ENCODE measurements around the gene TUBB2A.
"Not testable (repeated sequence)": the region's sequence is repeated elsewhere in the genome, so short reads cannot be mapped to it uniquely, and the experiment has no call there.

The TUBB2A gene

GRCh38 chr6:3138341-3138740 lies 19.0 kb downstream of the TUBB2A start:
- no peak overlapping the region for H2BK12ac ChIP-seq (ENCODE audit: low read length)
- no peaks in the 10 kb centered on the region for H3K9me3 ChIP-seq (replicated peaks in 1 of 2; ENCODE audit: control insufficient read depth in 2 of 2, insufficient read depth in 1 of 2, low read depth in 1 of 2, low read length in 2 of 2)
- no peak overlapping the region for H4K8ac ChIP-seq (ENCODE audit: low read depth, low read length)
- H3K4me3 ChIP-seq (ENCODE audit: low read length in 2 of 2), result no peak overlapping the region
- H4K91ac ChIP-seq (ENCODE audit: low read depth, low read length, poor library complexity), result no peak overlapping the region
- H3K23ac ChIP-seq (ENCODE audit: low read depth, low read length, poor library complexity), result no peak overlapping the region
- no peak overlapping the region for H3K9ac ChIP-seq (ENCODE audit: low read depth, low read length, poor library complexity)
- no peak overlapping the region for H3K14ac ChIP-seq (ENCODE audit: low read length)
- H3K27ac ChIP-seq (replicated peaks; ENCODE audit: low read length), result no peak overlapping the region
- no peak overlapping the region for H2BK15ac ChIP-seq (ENCODE audit: low read length)
- H3K18ac ChIP-seq (ENCODE audit: low read length), result no peak overlapping the region
- no peak for DNase-seq (ENCODE audit: low spot score)
- H2BK5ac ChIP-seq (ENCODE audit: low read length), result no peak overlapping the region
- no peak overlapping the region for H2AFZ ChIP-seq (ENCODE audit: low read length)
- H3K79me1 ChIP-seq (ENCODE audit: low read depth, low read length), result no peaks in the 10 kb centered on the region
- no peak overlapping the region for H3K4ac ChIP-seq (ENCODE audit: low read length)
- H3K4me2 ChIP-seq (ENCODE audit: insufficient read depth, low read length, poor library complexity, severe bottlenecking), result no peak overlapping the region
- H3K4me1 ChIP-seq (ENCODE audit: control insufficient read depth in 2 of 2, insufficient read depth in 1 of 2, low read depth in 1 of 2, low read length in 2 of 2), result no peaks in the 10 kb centered on the region
- no peak overlapping the region for H2AK5ac ChIP-seq (ENCODE audit: low read depth, low read length)
- no CpG with 5 or more reads among the region's 1 CpG for WGBS, 2 donors (ENCODE audit: extremely low coverage in 2 of 2, insufficient read length in 2 of 2, insufficient replicate concordance in 1 of 2)
- H2BK120ac ChIP-seq (ENCODE audit: low read depth, low read length), result no peak overlapping the region
- no peaks in the 10 kb centered on the region for H3K27me3 ChIP-seq (ENCODE audit: control insufficient read depth in 3 of 3, insufficient read depth in 3 of 3, low read depth in 1 of 3, low read length in 3 of 3)
- H3K36me3 ChIP-seq (replicated peaks in 1 of 2; ENCODE audit: control insufficient read depth in 2 of 2, insufficient read depth in 2 of 2, low read length in 2 of 2), result peaks cover 36 to 97% of the 10 kb centered on the region in 2 donors

DNA sequence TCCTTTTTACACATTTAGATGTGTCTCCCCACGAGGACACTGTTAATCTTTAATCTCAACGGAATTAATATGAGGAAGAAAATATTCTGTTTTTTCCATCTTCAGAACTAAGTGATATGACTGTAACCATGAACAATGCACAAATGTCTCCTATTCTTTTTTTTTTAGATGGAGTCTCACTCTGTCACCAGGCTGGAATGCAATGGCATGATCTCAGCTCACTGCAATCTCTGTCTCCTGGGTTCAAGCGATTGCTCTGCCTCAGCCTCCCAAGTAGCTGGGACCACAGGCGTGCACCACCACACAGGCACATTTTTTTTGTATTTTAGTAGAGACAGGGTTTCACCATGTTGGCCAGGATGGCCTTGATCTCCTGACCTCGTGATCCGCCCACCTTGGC lies 19.5 kb downstream of the TUBB2A start:
- not testable (repeated sequence) for H3K23ac ChIP-seq (ENCODE audit: low read depth, low read length, poor library complexity); H3K4ac ChIP-seq (ENCODE audit: low read length); H2BK12ac ChIP-seq (ENCODE audit: low read length); H3K4me1 ChIP-seq (ENCODE audit: control insufficient read depth in 2 of 2, insufficient read depth in 1 of 2, low read depth in 1 of 2, low read length in 2 of 2); H2BK5ac ChIP-seq (ENCODE audit: low read length); H2BK120ac ChIP-seq (ENCODE audit: low read depth, low read length); H4K91ac ChIP-seq (ENCODE audit: low read depth, low read length, poor library complexity); H3K9me3 ChIP-seq (replicated peaks in 1 of 2; ENCODE audit: control insufficient read depth in 2 of 2, insufficient read depth in 1 of 2, low read depth in 1 of 2, low read length in 2 of 2); H3K79me1 ChIP-seq (ENCODE audit: low read depth, low read length); H3K9ac ChIP-seq (ENCODE audit: low read depth, low read length, poor library complexity); H3K14ac ChIP-seq (ENCODE audit: low read length); H2AFZ ChIP-seq (ENCODE audit: low read length); H2BK15ac ChIP-seq (ENCODE audit: low read length); H3K4me2 ChIP-seq (ENCODE audit: insufficient read depth, low read length, poor library complexity, severe bottlenecking); H3K27me3 ChIP-seq (ENCODE audit: control insufficient read depth in 3 of 3, insufficient read depth in 3 of 3, low read depth in 1 of 3, low read length in 3 of 3); DNase-seq (ENCODE audit: low spot score); H3K4me3 ChIP-seq (ENCODE audit: low read length in 2 of 2); H2AK5ac ChIP-seq (ENCODE audit: low read depth, low read length); H3K18ac ChIP-seq (ENCODE audit: low read length); H3K27ac ChIP-seq (replicated peaks; ENCODE audit: low read length); H4K8ac ChIP-seq (ENCODE audit: low read depth, low read length)
- H3K36me3 ChIP-seq (replicated peaks in 1 of 2; ENCODE audit: control insufficient read depth in 2 of 2, insufficient read depth in 2 of 2, low read length in 2 of 2), result peaks cover 36 to 97% of the 10 kb centered on the region in 2 donors
- no CpG with 5 or more reads among the region's 6 CpGs for WGBS, 2 donors (ENCODE audit: extremely low coverage in 2 of 2, insufficient read length in 2 of 2, insufficient replicate concordance in 1 of 2)

GRCh38 chr6:3137057-3137777 lies 20.1 kb downstream of the TUBB2A start:
- no peaks in the 10 kb centered on the region for H3K4me1 ChIP-seq (ENCODE audit: control insufficient read depth in 2 of 2, insufficient read depth in 1 of 2, low read depth in 1 of 2, low read length in 2 of 2)
- no peak overlapping the region for H2BK15ac ChIP-seq (ENCODE audit: low read length)
- no peak overlapping the region for H3K4me2 ChIP-seq (ENCODE audit: insufficient read depth, low read length, poor library complexity, severe bottlenecking)
- no peaks in the 10 kb centered on the region for H3K9me3 ChIP-seq (replicated peaks in 1 of 2; ENCODE audit: control insufficient read depth in 2 of 2, insufficient read depth in 1 of 2, low read depth in 1 of 2, low read length in 2 of 2)
- no peak overlapping the region for H2AK5ac ChIP-seq (ENCODE audit: low read depth, low read length)
- H3K36me3 ChIP-seq (replicated peaks in 1 of 2; ENCODE audit: control insufficient read depth in 2 of 2, insufficient read depth in 2 of 2, low read length in 2 of 2), result peaks cover 40 to 97% of the 10 kb centered on the region in 2 donors
- H4K8ac ChIP-seq (ENCODE audit: low read depth, low read length), result no peak overlapping the region
- H4K91ac ChIP-seq (ENCODE audit: low read depth, low read length, poor library complexity), result no peak overlapping the region
- no peak overlapping the region for H3K9ac ChIP-seq (ENCODE audit: low read depth, low read length, poor library complexity)
- no peak for DNase-seq (ENCODE audit: low spot score)
- H3K14ac ChIP-seq (ENCODE audit: low read length), result no peak overlapping the region
- WGBS, 2 donors (ENCODE audit: extremely low coverage in 2 of 2, insufficient read length in 2 of 2, insufficient replicate concordance in 1 of 2), result no CpG with 5 or more reads among the region's 12 CpGs
- no peak overlapping the region for H2BK12ac ChIP-seq (ENCODE audit: low read length)
- H2BK120ac ChIP-seq (ENCODE audit: low read depth, low read length), result no peak overlapping the region
- H3K79me1 ChIP-seq (ENCODE audit: low read depth, low read length), result no peaks in the 10 kb centered on the region
- H2BK5ac ChIP-seq (ENCODE audit: low read length), result no peak overlapping the region
- H3K4me3 ChIP-seq (ENCODE audit: low read length in 2 of 2), result peak overlapping the region in 1 of 2 donors; percentile 51
- no peak overlapping the region for H3K23ac ChIP-seq (ENCODE audit: low read depth, low read length, poor library complexity)
- no peak overlapping the region for H3K18ac ChIP-seq (ENCODE audit: low read length)
- no peaks in the 10 kb centered on the region for H3K27me3 ChIP-seq (ENCODE audit: control insufficient read depth in 3 of 3, insufficient read depth in 3 of 3, low read depth in 1 of 3, low read length in 3 of 3)
- H2AFZ ChIP-seq (ENCODE audit: low read length), result no peak overlapping the region
- no peak overlapping the region for H3K27ac ChIP-seq (replicated peaks; ENCODE audit: low read length)
- H3K4ac ChIP-seq (ENCODE audit: low read length), result no peak overlapping the region

- H2BK15ac ChIP-seq (ENCODE audit: low read length), result no peak overlapping the region
- no peak overlapping the region for H2BK5ac ChIP-seq (ENCODE audit: low read length)
- no peak overlapping the region for H2BK120ac ChIP-seq (ENCODE audit: low read depth, low read length)
- no peaks in the 10 kb centered on the region for H3K27me3 ChIP-seq (ENCODE audit: control insufficient read depth in 3 of 3, insufficient read depth in 3 of 3, low read depth in 1 of 3, low read length in 3 of 3)
- no peak for DNase-seq (ENCODE audit: low spot score)
- H3K4me1 ChIP-seq (ENCODE audit: control insufficient read depth in 2 of 2, insufficient read depth in 1 of 2, low read depth in 1 of 2, low read length in 2 of 2), result no peaks in the 10 kb centered on the region
- no peak overlapping the region for H3K4me2 ChIP-seq (ENCODE audit: insufficient read depth, low read length, poor library complexity, severe bottlenecking)
- peaks cover 46 to 98% of the 10 kb centered on the region in 2 donors for H3K36me3 ChIP-seq (replicated peaks in 1 of 2; ENCODE audit: control insufficient read depth in 2 of 2, insufficient read depth in 2 of 2, low read length in 2 of 2)
- no CpG with 5 or more reads among the region's 8 CpGs for WGBS, 2 donors (ENCODE audit: extremely low coverage in 2 of 2, insufficient read length in 2 of 2, insufficient replicate concordance in 1 of 2)
- no peak overlapping the region for H3K18ac ChIP-seq (ENCODE audit: low read length)
- H3K79me1 ChIP-seq (ENCODE audit: low read depth, low read length), result peaks cover 2% of the 10 kb centered on the region
- H3K4me3 ChIP-seq (ENCODE audit: low read length in 2 of 2), result no peak overlapping the region
- H2BK12ac ChIP-seq (ENCODE audit: low read length), result no peak overlapping the region
- no peak overlapping the region for H3K23ac ChIP-seq (ENCODE audit: low read depth, low read length, poor library complexity)
- no peak overlapping the region for H3K27ac ChIP-seq (replicated peaks; ENCODE audit: low read length)
- H3K14ac ChIP-seq (ENCODE audit: low read length), result no peak overlapping the region
- no peak overlapping the region for H4K91ac ChIP-seq (ENCODE audit: low read depth, low read length, poor library complexity)
- no peak overlapping the region for H3K9ac ChIP-seq (ENCODE audit: low read depth, low read length, poor library complexity)
- no peak overlapping the region for H2AK5ac ChIP-seq (ENCODE audit: low read depth, low read length)
- H4K8ac ChIP-seq (ENCODE audit: low read depth, low read length), result no peak overlapping the region
- H2AFZ ChIP-seq (ENCODE audit: low read length), result no peak overlapping the region
- H3K4ac ChIP-seq (ENCODE audit: low read length), result no peak overlapping the region
- H3K9me3 ChIP-seq (replicated peaks in 1 of 2; ENCODE audit: control insufficient read depth in 2 of 2, insufficient read depth in 1 of 2, low read depth in 1 of 2, low read length in 2 of 2), result no peaks in the 10 kb centered on the region
Observed at GRCh38 chr6:3136292-3137011, 20.9 kb downstream of the TUBB2A start.
